ENCODE results near the gene CGB5. TPM values are rescaled to one million over a fixed set of nuclear protein-coding genes. Genes with fewer than 3 reads are reported as not detected.
"Not testable (repeated sequence)": the region's sequence is repeated elsewhere in the genome, so short reads cannot be mapped to it uniquely, and the experiment has no call there.

The CGB5 gene
- total RNA-seq, 1 donor from 2014 or later = 6.5 TPM

DNA sequence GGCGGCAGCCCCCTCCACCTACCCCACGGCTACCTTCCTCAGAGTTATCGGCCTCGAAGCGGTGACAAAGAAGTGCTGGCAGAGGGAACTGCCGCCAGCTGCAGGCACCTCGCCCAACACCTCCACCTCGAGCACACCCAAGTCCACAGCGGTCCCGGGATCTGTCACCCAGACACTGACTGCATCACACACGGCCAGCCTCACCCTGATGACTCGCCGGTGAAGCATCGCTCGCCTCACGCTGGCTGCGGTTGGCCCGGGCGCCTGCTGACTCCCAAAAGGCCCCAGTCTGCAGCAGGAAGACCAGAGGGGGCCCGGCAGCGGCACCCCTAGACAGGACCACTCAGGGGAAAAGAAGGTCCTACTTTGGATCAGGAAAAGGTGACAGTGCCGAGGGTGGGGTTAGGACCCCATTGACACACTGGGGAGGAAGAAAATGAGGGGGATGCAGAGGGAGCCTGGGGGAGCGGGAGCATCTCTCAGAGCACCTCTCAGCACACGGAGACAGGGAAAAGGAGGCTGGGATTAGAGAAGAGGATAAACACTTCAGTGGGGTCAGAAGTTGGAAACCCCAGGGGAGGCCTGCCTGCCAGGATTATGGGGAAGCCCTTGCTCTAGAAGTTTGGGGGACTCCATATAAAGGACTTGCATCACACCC lies 6.9 kb downstream of the CGB5 start:
- FAIRE-seq = not testable (repeated sequence)
- DNase-seq (ENCODE audit: low read depth) = peak; percentile 78

DNA sequence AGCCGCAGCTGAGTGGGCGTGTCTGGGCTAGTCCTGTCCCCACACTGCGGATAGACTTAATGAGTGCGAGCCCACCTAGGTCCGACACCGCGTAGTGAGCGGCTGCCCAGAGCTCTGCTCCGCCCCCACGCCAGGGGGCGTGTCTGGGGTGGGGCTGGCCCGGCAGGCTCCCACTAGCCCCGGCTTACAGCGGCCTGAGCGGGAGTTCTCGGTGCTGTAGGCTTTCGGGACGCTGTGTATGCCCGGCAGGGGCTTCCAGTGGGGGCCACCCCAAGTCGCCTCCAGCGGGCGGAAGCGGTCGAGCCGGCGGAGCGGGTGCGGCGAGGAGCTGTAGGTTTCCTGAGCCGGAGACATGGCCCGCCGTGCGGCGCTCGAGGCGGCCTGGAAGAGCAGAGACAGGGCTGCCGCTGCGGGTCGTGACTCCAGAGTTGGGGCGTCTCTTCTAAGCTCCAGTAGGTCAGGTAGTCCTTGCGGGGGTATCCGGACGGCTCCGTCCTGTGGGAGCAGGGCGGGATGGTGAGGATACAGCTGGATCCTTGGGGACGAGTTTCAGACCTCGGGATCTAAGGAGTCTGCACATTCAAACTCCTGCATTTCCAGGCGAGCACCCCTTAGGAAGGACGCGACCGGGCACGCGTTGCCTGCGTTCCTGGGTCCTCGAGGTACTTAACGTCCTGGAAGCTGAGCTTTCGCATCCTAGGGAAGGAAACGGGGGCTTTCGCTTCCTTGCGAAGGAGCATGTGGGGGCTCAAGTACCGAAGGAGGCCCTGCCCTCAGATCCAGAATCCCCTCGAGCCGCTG lies 12.7 kb downstream of the CGB5 start:
- FAIRE-seq (no peak), DNase-seq (ENCODE audit: low read depth) (peak; percentile 35)
- Histone ChIP-seq H4K20me1 (ENCODE audit: insufficient read depth, low read length) (peaks cover 29% of the 10 kb centered on the region), H3K79me2 (ENCODE audit: insufficient read depth, low read length) (peaks cover 52% of the 10 kb centered on the region), H3K4me3 (ENCODE audit: insufficient read depth, low read depth, low read length) (peak overlapping the region; percentile 81), H3K4me2 (ENCODE audit: low read length) (peak overlapping the region; percentile 90), H3K36me3 (ENCODE audit: insufficient read depth, low read length) (no peaks in the 10 kb centered on the region), H3K27ac (ENCODE audit: low read depth, low read length) (peak overlapping the region; percentile 23), H3K9me3 (ENCODE audit: insufficient read depth, low read depth, low read length) (no peaks in the 10 kb centered on the region), H3K27me3 (ENCODE audit: insufficient read depth, low read length) (no peaks in the 10 kb centered on the region), H2AFZ (ENCODE audit: low read depth, low read length) (peak overlapping the region; percentile 78), H3K4me1 (ENCODE audit: insufficient read depth, low read length) (peaks cover 19% of the 10 kb centered on the region), H3K9ac (ENCODE audit: low read length) (peak overlapping the region; percentile 81)
- Mint-ChIP-seq H3K27ac (ENCODE audit: unreplicated experiment) (peak overlapping the region; percentile 69), H3K4me1 (ENCODE audit: low read depth, unreplicated experiment) (peaks cover 11% of the 10 kb centered on the region), H3K9me3 (ENCODE audit: unreplicated experiment) (no peaks in the 10 kb centered on the region), H3K4me3 (ENCODE audit: unreplicated experiment) (peak overlapping the region; percentile 93), H3K27me3 (ENCODE audit: low read depth, unreplicated experiment) (peaks cover 10% of the 10 kb centered on the region), H3K36me3 (ENCODE audit: low read depth, unreplicated experiment) (peaks cover 7% of the 10 kb centered on the region)
- no peak for TF ChIP-seq EZH2 (IDR thresholded peaks at IDR 0.05; ENCODE audit: insufficient read depth, low read length)
- TF ChIP-seq, protein P1, sequence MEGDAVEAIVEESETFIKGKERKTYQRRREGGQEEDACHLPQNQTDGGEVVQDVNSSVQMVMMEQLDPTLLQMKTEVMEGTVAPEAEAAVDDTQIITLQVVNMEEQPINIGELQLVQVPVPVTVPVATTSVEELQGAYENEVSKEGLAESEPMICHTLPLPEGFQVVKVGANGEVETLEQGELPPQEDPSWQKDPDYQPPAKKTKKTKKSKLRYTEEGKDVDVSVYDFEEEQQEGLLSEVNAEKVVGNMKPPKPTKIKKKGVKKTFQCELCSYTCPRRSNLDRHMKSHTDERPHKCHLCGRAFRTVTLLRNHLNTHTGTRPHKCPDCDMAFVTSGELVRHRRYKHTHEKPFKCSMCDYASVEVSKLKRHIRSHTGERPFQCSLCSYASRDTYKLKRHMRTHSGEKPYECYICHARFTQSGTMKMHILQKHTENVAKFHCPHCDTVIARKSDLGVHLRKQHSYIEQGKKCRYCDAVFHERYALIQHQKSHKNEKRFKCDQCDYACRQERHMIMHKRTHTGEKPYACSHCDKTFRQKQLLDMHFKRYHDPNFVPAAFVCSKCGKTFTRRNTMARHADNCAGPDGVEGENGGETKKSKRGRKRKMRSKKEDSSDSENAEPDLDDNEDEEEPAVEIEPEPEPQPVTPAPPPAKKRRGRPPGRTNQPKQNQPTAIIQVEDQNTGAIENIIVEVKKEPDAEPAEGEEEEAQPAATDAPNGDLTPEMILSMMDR (IDR thresholded peaks at IDR 0.05; ENCODE audit: insufficient read depth, low read depth, low read length) = no peak

More for the DNA sequence above, 6.9 kb downstream of the CGB5 start:
- H2AFZ ChIP-seq (ENCODE audit: low read depth, low read length) = peak overlapping the region; percentile 50
- H3K4me3 ChIP-seq (ENCODE audit: insufficient read depth, low read depth, low read length); H4K20me1 ChIP-seq (ENCODE audit: insufficient read depth, low read length); H3K79me2 ChIP-seq (ENCODE audit: insufficient read depth, low read length); H3K36me3 Mint-ChIP-seq (ENCODE audit: low read depth, unreplicated experiment); H3K9me3 ChIP-seq (ENCODE audit: insufficient read depth, low read depth, low read length); H3K27me3 ChIP-seq (ENCODE audit: insufficient read depth, low read length); H3K27me3 Mint-ChIP-seq (ENCODE audit: low read depth, unreplicated experiment); H3K36me3 ChIP-seq (ENCODE audit: insufficient read depth, low read length); H3K9me3 Mint-ChIP-seq (ENCODE audit: unreplicated experiment); H3K4me1 ChIP-seq (ENCODE audit: insufficient read depth, low read length): not testable (repeated sequence)
- Mint-ChIP-seq H3K27ac (ENCODE audit: unreplicated experiment) (peak overlapping the region; percentile 91), H3K4me1 (ENCODE audit: low read depth, unreplicated experiment) (peaks cover 11% of the 10 kb centered on the region), H3K4me3 (ENCODE audit: unreplicated experiment) (peak overlapping the region; percentile 50)
- H3K9ac ChIP-seq (ENCODE audit: low read length) = peak overlapping the region; percentile 63
- peak overlapping the region; percentile 62 for H3K4me2 ChIP-seq (ENCODE audit: low read length)
- H3K27ac ChIP-seq (ENCODE audit: low read depth, low read length) = peak overlapping the region; percentile 75

DNA sequence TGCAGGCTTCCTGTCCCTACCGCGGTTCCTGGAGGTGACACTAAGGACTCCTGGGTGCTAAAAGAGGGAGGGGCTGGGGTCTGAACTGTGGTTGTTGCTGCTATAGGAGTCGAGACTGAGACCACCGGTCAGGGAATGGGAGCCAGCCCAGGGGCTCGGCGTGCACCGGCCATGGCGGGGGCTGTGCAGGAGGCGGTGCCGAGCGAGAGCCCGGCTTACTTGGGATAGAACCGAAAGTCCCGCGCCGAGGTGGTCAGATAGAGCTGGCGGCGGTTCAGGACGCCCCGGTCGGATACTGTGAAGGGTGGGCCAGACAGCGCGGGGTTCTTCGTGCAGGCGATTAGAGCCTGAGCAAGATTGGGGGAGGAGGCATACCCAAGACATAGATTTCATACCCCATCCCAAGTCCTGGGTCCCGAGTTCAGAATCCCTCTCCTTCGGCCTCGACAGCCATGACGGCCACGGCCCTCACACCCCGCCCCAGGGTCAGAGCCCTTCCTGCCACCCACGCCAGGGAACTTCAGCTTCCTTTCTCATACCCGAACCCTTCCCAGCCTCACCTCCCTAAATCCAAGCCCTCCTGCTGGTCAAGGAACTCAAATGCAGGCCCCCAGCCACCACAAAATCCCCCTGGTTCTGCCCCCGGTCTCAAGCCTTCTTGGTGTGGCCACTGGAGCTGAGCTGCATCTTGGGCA lies 13.4 kb downstream of the CGB5 start:
- not testable (repeated sequence) for H3K36me3 ChIP-seq (ENCODE audit: insufficient read depth, low read length); H3K27me3 ChIP-seq (ENCODE audit: insufficient read depth, low read length); H3K9me3 ChIP-seq (ENCODE audit: insufficient read depth, low read depth, low read length); H3K36me3 Mint-ChIP-seq (ENCODE audit: low read depth, unreplicated experiment); DNase-seq (ENCODE audit: low read depth); H3K9me3 Mint-ChIP-seq (ENCODE audit: unreplicated experiment); FAIRE-seq
- peaks cover 19% of the 10 kb centered on the region for H3K4me1 ChIP-seq (ENCODE audit: insufficient read depth, low read length)
- Mint-ChIP-seq H3K4me3 (ENCODE audit: unreplicated experiment) (peak overlapping the region; percentile 93), H3K4me1 (ENCODE audit: low read depth, unreplicated experiment) (peaks cover 11% of the 10 kb centered on the region), H3K27ac (ENCODE audit: unreplicated experiment) (peak overlapping the region; percentile 93), H3K27me3 (ENCODE audit: low read depth, unreplicated experiment) (peaks cover 10% of the 10 kb centered on the region)
- peak overlapping the region; percentile 81 for H3K4me3 ChIP-seq (ENCODE audit: insufficient read depth, low read depth, low read length)
- H3K4me2 ChIP-seq (ENCODE audit: low read length) = peak overlapping the region; percentile 90
- peak overlapping the region; percentile 23 for H3K27ac ChIP-seq (ENCODE audit: low read depth, low read length)
- peaks cover 59% of the 10 kb centered on the region for H3K79me2 ChIP-seq (ENCODE audit: insufficient read depth, low read length)
- peak overlapping the region; percentile 78 for H2AFZ ChIP-seq (ENCODE audit: low read depth, low read length)
- H4K20me1 ChIP-seq (ENCODE audit: insufficient read depth, low read length) = peaks cover 37% of the 10 kb centered on the region
- peak overlapping the region; percentile 81 for H3K9ac ChIP-seq (ENCODE audit: low read length)

Data from astrocyte (in vitro differentiated cells and primary cell).